NB4 (cell line): ENCODE measurements around the gene TNFRSF8.
A peak's percentile ranks its signal among the peaks of the same experiment; 100 is the strongest.

Source experiments
- DNase-seq: peaks from one replicate; pipeline ENCODE4 v3.0.0; 2010; ENCODE audit warnings: low read depth
- H3K4me3 ChIP-seq: one replicate; pipeline ENCODE4 v1.5.1; 2011; ENCODE audit warnings: mild to moderate bottlenecking, low read depth, low read length, moderate library complexity
- CTCF ChIP-seq: IDR thresholded peaks from one replicate; pipeline ENCODE4 v1.5.1; 2012; ENCODE audit warnings: low read depth, low read length
- MAX ChIP-seq: IDR thresholded peaks from 2 replicates; pipeline ENCODE4 v1.6.1; 2011; ENCODE audit warnings: low read depth, low read length
- MYC ChIP-seq: IDR thresholded peaks from 2 replicates; pipeline ENCODE4 v1.6.1; 2011; ENCODE audit warnings: low read depth, low read length
- POLR2A ChIP-seq: IDR thresholded peaks from 2 replicates; pipeline ENCODE4 v1.6.1; 2011; ENCODE audit warnings: mild to moderate bottlenecking; ENCODE audit not compliant: insufficient read length; ENCODE audit errors: extremely low read depth

TNFRSF8 gene

GRCh38 chr1:12132078-12132477 is 69.0 kb downstream of the TNFRSF8 start:
- TF ChIP-seq MAX (no peak), MYC (no peak), POLR2A (no peak), CTCF (no peak)
- no peak for DNase-seq

GRCh38 chr1:12134716-12135115 is 71.6 kb downstream of the TNFRSF8 start:
- no peak for TF ChIP-seq POLR2A
- no peak for TF ChIP-seq MYC
- no peak for TF ChIP-seq MAX
- no peak for TF ChIP-seq CTCF
- DNase-seq, result no peak
- H3K4me3 ChIP-seq, result no peak overlapping the region

More at GRCh38 chr1:12132078-12132477, 69.0 kb downstream of the TNFRSF8 start:
- H3K4me3 ChIP-seq, result no peak overlapping the region

GRCh38 chr1:12135612-12136011 is 72.5 kb downstream of the TNFRSF8 start:
- TF ChIP-seq MYC (no peak), POLR2A (no peak), MAX (no peak)
- DNase-seq, result no peak
- no peak overlapping the region for H3K4me3 ChIP-seq

GRCh38 chr1:12136916-12137610 is 74.0 kb downstream of the TNFRSF8 start:
- TF ChIP-seq MAX (no peak), MYC (no peak), CTCF (no peak), POLR2A (no peak)
- DNase-seq, result no peak
- no peak overlapping the region for H3K4me3 ChIP-seq

GRCh38 chr1:12138196-12139168 is 75.4 kb downstream of the TNFRSF8 start:
- H3K4me3 ChIP-seq, result no peak overlapping the region
- TF ChIP-seq MYC, result no peak
- DNase-seq, result peak; percentile 47

- no peak for DNase-seq
- no peak overlapping the region for H3K4me3 ChIP-seq
- TF ChIP-seq CTCF (no peak), POLR2A (no peak), MAX (no peak), MYC (no peak)
Measured at GRCh38 chr1:12140016-12140415, 76.9 kb downstream of the TNFRSF8 start.
